Stimulated activated CD4-positive, alpha-beta T cell treated with anti-CD3 and anti-CD28 coated beads, TNF-alpha, amount 100 ng/mL, for 24 hours (primary cell): ENCODE data around the gene SH3BGRL2.
A peak's percentile ranks its signal among the peaks of the same experiment; 100 is the strongest.

Experiments used
- DNase-seq, 3 experiments: peaks; one replicate each; pipeline ENCODE4 v3.0.0-alpha.2; 2020; ENCODE audit warnings: low read depth in 3 of 3

Gene SH3BGRL2

DNA sequence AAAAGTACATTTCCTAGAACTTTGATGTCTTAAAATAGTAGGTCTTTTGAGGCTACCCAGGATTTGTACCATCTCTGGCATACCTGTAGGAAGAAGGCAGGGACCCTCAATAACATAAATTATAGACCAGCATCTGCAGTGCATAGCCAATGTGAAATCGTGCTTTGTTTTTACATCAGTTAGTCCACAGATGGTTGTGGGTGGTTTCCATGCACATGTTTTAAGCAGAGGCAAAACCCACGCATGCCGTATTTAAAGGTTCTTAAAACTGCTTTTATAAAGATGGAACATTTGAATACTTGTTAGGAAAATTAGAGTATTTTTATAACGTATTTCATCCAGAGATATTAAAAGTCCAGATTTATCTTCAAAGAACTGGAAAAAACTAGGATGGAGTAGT, 66.3 kb downstream of the SH3BGRL2 start:
- DNase-seq: no peak

DNA sequence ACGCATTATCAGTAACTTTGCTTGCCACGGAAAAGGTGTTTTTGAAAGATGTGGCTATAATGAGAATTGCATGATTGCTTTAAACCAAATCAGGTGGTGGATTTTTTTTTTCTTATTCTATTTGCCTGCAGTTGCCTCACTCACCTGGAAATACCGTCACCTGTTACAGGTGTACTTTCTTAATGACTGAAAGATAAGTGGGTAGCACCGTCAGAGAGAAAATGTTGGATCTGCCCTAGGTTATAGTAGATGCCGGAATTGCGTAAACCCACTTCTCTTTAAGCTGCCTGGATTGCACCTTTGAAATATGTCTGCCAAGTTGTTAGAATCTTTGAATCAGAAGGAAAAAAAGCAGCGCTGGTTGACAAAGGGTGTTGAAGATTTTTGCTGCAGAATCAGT, 68.5 kb downstream of the SH3BGRL2 start:
- DNase-seq: no peak

DNA sequence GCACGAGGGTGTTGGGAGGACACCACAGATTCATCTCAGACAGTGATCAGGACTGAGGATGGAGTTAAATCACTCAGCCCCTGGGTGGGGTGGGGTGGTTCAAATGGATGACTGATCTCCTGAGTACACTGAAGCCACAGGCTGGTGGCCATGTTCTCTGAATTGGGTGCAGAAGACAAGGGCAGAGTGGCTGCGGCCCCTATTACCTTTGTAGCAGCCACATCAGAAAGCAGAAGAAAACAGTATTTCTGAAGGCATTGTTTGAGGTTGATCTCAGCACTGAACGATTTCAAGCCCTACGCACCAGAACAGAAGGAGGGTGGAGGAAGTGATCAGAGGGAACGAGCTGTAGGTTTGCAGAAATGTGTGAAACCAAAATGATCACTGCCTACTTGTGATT, 71.6 kb downstream of the SH3BGRL2 start:
- DNase-seq: no peak

DNA sequence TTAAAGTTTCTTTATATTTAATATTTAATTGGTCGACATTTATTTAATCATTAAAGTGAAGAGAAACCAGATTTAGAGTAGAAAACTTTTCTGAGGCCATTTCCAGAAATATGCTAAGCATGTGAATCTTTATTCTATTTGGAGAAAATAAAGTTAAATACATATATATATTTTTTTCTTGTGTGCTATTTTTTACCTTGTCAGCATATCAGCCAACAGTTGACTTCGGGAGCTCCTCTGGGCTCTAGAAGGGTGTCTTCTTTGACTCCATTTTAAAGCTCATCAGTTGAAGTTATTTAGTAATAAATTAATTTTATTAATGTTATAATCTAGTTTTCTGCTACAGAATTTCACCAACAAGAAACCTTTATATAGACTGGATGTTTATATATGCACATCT, 73.1 kb downstream of the SH3BGRL2 start:
- no peak for DNase-seq

DNA sequence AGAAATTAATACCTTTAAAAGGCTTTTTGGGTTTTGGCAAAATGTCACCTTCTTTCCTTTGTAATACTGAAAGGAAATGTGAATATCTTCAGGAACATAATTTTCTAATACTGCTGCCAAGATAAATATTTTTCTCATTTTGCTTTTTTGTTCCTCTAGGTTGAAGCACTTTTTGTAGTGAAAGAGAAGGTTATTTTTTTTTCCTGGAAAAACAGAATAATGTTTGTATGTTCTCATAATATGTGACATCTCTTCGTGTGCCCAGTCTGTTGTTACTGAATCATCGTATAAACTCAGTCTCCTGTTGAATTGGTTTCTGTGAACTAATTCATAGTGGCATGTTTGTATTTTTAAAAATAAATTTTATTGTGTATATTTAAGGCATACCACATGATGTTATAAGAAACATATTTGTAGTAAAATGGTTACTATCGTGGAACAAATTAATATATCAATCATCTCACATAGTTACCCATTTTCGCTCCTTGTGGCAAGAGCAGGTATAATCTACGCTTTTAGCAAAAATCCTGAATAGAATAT, 74.4 kb downstream of the SH3BGRL2 start:
- no peak for DNase-seq

DNA sequence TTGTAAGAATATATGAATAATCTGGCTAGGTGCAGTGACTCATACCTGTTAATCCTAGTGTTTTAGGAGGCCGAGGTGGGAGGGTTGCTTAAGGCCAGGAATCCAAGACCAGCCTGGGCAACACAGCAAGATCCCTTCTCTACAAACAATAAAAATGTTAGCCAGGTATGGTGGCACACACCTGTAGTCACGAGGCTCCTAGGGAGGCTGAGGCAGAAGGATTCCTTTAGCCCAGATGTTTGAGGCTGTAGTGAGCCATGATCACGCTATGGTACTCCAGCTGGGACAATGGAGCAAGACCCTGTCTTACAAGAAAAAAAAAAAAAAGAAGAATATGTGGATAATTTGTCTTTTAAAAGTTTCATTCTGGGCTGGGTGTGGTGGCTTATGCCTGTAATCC, 75.4 kb downstream of the SH3BGRL2 start:
- DNase-seq: no peak

DNA sequence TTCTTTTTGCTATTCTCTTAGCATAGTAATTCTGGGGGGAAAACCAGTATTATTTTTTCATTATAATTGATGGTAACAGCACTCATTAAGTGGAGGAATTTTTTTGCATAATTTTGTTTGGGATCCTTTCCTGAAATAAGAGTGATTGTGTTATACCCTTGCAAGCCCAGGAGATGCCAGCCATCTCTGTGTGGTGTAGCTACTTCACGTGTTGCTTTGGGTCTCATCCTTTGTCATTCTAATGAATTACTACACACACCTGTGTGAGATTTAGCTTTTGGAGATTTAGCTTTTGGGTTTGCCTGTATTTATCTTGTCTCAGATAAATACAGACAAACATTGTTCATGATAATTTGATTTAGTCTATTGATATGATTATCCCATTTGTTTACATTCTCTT, 76.5 kb downstream of the SH3BGRL2 start:
- no peak for DNase-seq

DNA sequence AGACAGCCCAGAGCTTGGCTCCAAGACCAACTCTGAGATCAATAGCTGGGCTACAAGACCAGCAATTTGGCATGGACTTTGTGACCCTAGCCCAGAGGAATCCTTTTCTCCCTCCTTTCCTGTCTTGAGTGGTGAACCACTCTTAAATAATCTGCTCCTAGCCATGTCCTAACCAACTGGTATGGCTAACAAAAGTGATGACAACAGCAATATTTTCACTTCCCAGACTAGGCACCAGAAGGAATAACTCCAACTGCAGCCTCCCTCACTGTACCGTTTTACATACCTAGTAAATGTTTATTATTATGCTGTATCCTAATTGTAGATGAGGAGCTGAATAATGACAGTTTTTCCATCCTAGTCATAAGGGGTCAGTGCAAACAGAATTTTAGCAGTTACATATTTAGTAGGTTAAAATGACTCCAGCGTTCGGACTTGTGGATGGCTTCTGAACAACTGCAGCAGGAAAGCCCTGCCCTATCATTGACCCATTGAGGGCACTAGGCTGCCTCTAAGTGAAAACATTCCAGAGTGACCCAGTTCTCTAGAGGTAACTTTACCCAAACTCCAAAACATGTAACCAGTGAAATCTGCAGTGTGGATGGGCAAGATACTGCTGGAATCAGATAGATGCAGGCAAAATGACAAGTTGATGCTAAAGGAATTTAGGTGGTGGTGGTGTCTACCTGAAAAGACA, 77.1 kb downstream of the SH3BGRL2 start:
- no peak for DNase-seq

DNA sequence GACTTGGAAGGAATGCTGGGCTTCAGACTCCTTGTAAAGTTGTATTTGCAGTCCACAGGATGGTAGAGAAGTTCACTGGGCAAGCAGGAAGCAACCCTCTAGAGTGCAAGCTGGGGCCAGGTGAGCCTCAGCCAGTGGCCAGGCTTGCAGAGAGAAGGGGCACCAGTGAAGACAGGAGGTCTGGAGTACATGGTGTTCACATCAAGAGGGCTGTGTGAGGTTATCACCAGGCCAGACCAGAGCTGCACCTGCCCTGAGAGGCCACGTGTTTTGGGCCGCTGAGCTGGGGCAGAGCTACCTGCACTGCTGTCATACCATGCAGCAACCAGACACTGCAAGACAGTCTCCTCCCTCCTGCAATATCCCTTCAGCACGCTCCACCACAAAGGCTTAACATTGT, 79.0 kb downstream of the SH3BGRL2 start:
- no peak for DNase-seq

DNA sequence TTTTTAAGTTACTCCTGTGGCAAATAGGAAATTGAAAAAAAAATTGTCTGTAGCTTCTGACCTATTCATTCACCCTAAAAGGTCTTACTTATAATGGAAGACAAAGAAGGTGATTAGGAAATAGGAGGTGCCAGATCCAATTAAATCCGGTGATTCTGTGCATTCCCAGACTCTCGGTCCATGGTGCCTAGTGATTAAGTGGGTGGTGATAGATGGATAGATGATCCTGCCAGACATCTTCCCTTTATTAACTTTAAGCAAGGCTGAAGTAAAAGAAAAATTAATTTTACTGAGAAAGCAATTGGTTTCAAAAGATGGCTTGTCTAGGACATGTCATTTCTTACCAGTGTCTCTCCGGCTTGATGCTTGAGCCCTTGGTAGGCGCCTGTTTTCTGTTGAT, 80.0 kb downstream of the SH3BGRL2 start:
- no peak for DNase-seq

DNA sequence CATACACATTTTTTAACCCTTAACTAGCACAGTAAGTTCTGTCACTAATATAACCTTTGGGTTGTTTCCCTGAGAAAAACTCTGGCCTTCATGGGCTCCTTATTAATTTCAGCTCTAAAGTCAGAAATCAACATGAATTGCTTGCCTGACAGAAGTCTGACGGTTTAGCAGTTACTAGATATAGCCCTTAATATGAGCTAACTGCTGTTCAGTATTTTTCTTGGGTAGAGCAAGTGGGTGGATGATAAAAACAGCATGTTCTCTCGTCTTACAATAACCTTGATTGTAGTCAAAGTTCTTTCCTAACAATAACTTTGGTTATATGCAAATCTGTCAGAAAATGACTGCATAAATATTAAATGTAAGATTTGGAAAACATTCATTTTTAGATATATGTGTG, 81.0 kb downstream of the SH3BGRL2 start:
- DNase-seq: no peak

DNA sequence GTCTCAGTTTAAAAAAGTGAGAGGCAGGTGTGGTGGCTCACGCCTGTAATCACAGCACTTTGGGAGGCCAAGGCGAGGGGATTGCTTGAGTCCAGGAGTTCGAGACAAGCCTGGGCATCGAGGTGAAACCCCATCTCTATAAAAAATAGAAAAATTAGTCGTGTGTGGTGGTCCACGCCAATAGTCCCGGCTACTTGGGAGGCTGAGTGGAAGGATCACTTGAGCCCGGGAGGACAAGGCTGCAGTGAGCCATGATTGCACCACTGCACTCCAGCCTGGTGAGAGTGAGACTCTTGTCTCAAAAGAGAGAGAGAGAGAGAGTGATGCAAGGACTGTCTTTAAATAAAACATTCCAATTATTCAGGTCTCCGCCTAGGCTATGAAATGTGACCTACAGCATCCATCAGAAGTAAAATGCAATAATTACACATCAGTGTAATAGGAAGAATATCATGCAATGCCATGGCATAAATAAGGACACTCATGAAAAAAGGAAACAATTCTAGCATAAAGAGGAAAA, 81.5 kb downstream of the SH3BGRL2 start:
- no peak for DNase-seq

DNA sequence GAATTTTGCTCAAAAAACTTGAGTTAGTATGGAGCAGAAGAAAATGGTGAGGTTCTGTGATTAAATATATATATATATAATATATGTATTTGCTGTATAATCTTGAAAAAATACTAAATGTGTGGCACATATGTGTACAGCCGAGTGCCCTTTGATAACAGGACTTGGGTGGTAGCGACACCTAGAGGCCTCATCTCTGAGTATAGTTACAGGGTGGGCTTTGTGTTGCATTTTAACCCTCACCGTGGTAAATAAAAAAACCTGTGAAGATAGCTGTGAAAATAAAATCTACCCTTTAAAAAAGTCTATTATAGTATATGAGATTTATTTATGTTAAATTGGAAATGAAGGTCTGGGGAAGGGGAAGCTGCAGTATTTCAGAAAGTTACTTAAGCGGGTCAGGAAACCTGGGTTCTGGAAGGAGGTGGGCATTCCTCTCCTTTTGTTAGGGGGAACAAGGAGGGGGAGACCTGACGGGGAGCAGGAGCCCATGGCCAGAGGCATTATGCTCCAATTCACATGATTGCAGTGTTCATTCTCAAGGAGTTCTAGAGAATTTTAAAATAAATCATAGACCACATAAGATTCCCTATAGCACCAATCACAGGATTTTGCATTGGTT, 82.7 kb downstream of the SH3BGRL2 start:
- peak in 2 of 3 experiments; percentile 14 to 21 for DNase-seq

DNA sequence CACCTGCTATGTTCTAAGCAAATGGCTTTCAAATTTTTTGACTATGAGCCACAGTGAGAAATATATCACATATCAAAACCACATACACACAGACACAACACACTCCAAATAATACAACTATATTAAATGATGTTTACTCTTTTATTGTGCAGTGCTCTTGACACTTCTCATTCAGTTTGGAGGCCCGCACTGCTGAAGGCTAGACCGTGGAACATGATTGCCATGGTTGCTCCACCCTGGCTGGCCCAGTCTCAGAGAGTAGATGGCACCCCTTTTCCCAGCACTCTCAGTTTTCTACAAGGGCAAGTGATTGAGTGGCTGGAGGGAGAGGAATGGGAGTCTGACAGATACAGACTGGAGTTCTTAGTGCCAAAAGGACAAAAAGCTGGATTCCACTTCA, 86.9 kb downstream of the SH3BGRL2 start:
- DNase-seq: no peak

DNA sequence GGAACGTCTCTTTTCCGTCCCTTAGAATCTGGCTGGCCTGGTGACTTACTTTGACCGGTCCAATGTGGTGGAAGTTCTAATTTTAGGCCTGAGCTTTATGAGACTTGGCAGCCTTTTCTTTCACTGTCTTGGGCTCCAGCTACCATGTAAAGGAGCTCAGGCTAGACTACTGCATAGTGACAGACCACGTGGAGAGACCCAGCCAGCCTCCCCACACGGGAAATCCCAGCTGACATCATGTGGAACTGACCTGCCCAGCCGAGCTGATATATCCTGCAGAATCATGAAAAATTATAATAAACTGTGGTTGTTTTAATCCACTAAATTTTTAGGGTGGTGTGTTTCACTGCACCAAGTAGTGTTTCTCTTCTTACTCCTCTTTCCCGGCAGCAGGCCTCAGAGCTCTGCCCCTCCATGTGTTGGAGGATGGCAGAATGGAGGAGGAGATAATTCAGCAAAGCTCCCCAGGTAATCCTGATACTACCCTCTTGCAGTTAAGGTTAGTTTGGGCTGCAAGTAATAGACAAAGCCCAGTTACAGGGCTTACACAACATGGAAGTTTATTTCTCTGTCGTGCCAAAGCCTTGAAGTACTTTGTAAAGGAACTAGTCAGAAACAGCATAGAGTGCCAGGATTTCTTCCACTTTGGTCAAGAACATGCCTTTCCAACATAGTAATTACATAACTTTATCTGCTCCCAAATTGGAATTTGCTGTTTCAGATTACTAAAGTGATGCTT, 87.5 kb downstream of the SH3BGRL2 start:
- no peak for DNase-seq

DNA sequence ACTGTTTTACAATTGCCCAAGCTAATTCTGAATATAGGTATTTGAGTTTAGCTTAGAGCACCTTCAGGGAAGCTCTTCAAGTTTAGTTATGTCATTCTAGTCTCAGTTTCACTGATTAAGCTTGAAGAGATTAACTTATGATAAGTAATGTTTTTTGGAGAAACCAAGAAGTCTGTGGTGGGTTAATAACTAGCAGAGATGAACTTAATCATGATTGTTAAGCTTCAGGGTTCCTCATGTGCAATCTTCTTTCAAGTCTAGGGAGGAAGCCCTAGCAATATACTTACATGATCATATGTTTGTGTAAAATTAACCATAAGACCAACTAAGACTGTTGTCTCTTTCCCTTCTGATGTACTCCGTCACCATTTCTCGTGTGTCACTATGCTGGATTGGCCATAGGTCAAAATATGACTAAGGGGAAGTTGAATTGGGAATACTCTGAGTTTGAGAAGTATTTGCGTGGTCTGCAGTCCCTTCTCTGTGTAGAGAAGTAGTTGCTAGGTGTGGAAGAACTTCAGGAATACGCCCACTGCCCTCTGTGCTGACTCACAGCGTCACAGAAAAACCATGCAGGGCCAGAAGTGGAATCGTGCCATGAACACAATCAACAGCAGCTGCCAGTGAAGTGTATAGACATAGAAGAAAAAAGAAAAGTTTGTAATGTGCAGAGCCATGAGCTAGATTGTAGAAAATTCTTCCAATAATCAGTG, 88.3 kb downstream of the SH3BGRL2 start:
- no peak for DNase-seq

DNA sequence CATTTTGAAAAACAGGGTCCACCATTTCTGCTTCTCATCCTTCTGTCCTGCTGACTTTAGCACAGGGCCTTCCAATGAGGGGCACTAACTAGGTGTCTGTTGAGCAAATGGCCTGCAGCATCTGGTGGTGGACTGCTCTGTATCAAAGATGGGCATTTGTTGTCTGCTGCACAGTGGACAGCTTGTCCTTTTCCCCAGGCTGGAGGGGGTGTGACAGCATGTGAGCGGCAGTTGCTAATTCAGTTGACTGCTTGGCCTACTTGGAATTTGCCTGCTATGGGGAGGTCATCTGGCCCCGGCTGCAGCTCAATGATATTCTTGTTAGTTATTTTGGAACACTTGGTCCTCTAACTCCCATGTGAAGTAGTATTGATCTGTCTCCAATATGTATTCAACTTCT, 93.7 kb downstream of the SH3BGRL2 start:
- no peak for DNase-seq

DNA sequence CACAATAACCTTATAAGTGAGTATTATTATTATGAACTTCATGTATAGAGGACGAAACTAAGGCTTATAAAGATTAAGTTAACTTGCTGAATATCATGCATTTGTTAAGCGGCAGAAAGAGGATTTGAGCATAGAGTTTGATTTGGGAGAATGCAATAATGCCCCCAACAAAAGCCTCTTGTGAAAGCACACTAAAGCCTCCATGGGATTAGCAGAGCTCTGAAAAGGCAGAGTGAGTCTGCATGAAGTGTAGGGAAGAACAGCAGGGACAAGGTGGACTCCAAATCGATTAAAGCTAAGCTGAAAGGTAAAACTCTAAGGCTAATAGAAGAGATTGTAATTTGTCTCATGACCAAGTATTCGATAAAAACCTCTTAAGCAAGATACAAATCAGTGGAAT, 100.3 kb downstream of the SH3BGRL2 start:
- DNase-seq: no peak

DNA sequence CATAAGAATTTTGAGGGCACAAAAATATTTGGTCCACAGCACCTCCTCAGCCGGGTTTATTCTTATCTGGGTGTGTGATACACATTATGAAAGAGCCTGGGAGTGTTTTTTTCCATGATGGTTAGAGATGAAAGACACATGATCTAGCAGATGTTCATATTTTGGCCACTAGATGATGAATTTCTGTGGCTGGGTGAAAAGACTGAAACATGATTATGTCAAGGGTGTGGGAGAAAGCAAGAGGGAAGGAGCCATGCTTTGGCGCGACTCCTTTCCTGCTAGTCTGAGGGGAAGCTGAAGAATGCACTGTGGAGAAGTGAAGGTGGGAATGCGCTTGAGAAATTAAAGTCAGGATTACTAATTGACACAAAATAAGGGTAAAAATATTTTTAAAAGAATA, 102.3 kb downstream of the SH3BGRL2 start:
- no peak for DNase-seq

DNA sequence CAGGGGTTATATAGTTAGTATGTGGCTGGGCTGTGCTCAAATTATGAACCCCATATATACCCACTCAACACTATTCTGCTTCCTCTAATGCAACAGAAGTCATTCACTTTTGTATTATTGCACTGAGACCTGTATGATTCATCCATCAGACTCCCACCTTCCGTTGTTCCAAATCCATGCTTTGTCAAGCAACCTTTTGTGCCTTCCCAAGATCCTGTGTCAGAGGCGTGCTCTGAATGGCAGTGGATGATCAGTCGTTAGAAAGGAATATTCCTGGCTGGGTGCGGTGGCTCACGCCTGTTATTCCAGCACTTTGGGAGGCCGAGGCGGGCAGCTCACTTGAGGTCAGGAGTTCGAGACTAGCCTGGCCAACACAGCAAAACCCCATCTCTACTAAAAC, 103.2 kb downstream of the SH3BGRL2 start:
- no peak for DNase-seq

DNA sequence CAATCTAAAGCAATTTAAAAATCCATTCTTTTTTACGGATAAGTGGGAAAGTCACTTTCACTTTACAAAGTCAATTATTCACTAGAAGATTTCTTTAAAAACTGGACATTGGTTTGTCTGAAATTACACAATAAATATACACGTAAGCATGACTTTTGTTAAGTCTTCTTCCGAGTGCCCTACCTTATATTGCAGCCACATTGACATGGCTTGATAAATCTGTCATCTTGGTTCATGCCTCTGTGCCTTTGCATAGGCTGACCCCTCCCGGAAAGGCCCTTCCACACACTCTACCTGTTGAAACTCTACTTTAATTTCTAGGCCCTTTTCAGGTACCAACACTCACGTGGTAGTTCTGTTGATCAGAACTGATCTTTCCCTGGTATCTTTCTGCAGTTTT, 104.1 kb downstream of the SH3BGRL2 start:
- DNase-seq: no peak

DNA sequence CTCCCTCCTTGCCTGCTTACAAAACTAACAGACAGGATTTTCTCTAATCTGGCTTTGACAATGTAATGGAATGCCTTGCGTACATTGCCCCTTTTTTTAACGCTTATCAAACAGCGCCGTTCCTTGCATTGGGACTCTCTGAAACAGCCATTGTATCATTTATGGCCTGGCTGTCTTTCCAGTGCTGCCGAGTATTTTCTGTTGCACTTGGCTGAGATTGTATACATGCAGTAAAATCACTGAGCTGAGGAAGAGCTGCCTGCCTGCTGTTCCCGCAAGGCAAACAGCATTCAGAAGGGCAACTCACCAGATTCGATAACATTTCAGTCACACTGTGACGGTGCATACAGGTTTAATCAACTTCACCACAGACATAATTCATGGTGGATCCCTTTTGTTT, 106.0 kb downstream of the SH3BGRL2 start:
- no peak for DNase-seq
